ENCODE results near the gene SMARCC1.

SMARCC1 gene

DNA sequence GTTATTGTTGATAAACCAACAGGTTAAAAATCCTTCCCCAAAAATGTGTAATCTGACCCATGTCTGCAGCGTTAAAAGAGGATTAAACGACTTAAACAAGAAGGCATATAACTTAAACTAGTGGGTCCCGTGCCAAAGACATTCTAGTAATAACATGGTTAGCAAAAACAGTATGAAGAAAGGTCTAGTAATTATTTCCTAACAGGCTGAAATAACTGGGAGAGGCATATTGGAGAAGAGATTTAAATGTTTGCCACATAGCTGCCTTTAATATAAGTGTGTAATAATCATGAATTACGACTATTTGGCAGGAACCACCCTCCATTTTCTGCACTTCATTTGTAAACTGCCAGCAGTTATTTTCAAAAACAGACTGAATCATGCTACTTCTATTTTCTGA, 135.3 kb downstream of the SMARCC1 start:
- Histone ChIP-seq H3K4me3 (replicated peaks; ENCODE audit: insufficient read depth, low read length) (no peak overlapping the region), H3K27me3 (ENCODE audit: insufficient read depth, poor library complexity, severe bottlenecking) (no peaks in the 10 kb centered on the region), H3K27ac (replicated peaks) (no peak overlapping the region)
- no peak for TF ChIP-seq GABPA (IDR thresholded peaks at IDR 0.05; ENCODE audit: low read depth)
- TF ChIP-seq, protein P1, sequence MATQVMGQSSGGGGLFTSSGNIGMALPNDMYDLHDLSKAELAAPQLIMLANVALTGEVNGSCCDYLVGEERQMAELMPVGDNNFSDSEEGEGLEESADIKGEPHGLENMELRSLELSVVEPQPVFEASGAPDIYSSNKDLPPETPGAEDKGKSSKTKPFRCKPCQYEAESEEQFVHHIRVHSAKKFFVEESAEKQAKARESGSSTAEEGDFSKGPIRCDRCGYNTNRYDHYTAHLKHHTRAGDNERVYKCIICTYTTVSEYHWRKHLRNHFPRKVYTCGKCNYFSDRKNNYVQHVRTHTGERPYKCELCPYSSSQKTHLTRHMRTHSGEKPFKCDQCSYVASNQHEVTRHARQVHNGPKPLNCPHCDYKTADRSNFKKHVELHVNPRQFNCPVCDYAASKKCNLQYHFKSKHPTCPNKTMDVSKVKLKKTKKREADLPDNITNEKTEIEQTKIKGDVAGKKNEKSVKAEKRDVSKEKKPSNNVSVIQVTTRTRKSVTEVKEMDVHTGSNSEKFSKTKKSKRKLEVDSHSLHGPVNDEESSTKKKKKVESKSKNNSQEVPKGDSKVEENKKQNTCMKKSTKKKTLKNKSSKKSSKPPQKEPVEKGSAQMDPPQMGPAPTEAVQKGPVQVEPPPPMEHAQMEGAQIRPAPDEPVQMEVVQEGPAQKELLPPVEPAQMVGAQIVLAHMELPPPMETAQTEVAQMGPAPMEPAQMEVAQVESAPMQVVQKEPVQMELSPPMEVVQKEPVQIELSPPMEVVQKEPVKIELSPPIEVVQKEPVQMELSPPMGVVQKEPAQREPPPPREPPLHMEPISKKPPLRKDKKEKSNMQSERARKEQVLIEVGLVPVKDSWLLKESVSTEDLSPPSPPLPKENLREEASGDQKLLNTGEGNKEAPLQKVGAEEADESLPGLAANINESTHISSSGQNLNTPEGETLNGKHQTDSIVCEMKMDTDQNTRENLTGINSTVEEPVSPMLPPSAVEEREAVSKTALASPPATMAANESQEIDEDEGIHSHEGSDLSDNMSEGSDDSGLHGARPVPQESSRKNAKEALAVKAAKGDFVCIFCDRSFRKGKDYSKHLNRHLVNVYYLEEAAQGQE (IDR thresholded peaks at IDR 0.05; ENCODE audit: insufficient replicate concordance, low read depth), result no peak
- TF ChIP-seq POLR2AphosphoS5 (IDR thresholded peaks at IDR 0.05; ENCODE audit: low read depth), result no peak
- TF ChIP-seq, protein P2, sequence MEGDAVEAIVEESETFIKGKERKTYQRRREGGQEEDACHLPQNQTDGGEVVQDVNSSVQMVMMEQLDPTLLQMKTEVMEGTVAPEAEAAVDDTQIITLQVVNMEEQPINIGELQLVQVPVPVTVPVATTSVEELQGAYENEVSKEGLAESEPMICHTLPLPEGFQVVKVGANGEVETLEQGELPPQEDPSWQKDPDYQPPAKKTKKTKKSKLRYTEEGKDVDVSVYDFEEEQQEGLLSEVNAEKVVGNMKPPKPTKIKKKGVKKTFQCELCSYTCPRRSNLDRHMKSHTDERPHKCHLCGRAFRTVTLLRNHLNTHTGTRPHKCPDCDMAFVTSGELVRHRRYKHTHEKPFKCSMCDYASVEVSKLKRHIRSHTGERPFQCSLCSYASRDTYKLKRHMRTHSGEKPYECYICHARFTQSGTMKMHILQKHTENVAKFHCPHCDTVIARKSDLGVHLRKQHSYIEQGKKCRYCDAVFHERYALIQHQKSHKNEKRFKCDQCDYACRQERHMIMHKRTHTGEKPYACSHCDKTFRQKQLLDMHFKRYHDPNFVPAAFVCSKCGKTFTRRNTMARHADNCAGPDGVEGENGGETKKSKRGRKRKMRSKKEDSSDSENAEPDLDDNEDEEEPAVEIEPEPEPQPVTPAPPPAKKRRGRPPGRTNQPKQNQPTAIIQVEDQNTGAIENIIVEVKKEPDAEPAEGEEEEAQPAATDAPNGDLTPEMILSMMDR (IDR thresholded peaks at IDR 0.05; ENCODE audit: insufficient read depth, low read length), result no peak
- no peak for TF ChIP-seq SPI1 (IDR thresholded peaks at IDR 0.05; ENCODE audit: borderline replicate concordance, low read depth)
- DNase-seq (ENCODE audit: low read depth in 1 of 2, low spot score in 1 of 2), result no peak

DNA sequence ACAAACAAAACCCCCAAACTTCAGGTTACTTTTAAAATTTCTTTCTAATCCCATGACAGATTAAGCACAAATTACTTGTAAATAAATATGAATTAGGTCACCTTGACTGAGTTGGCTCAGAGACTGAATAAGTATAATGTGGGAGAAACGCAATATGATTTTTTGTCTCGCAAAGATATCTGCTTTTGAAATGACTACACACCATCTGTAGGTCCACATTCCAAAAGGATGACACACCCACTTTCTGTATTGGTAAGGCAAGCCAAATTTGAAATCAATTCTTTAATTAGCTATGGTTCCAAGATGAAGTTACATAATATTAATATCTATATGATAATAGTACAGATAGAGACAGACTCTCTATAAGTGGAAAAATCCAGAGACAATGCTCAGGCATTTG, 136.1 kb downstream of the SMARCC1 start:
- TF ChIP-seq POLR2AphosphoS5 (IDR thresholded peaks at IDR 0.05; ENCODE audit: low read depth) (no peak), SPI1 (IDR thresholded peaks at IDR 0.05; ENCODE audit: borderline replicate concordance, low read depth) (no peak), GABPA (IDR thresholded peaks at IDR 0.05; ENCODE audit: low read depth) (no peak)
- TF ChIP-seq, protein P1 (IDR thresholded peaks at IDR 0.05; ENCODE audit: insufficient replicate concordance, low read depth), result no peak
- TF ChIP-seq, protein P2 (IDR thresholded peaks at IDR 0.05; ENCODE audit: insufficient read depth, low read length), result no peak
- Histone ChIP-seq H3K27ac (replicated peaks) (no peak overlapping the region), H3K27me3 (ENCODE audit: insufficient read depth, poor library complexity, severe bottlenecking) (no peaks in the 10 kb centered on the region), H3K4me3 (replicated peaks; ENCODE audit: insufficient read depth, low read length) (no peak overlapping the region)
- DNase-seq (ENCODE audit: low read depth in 1 of 2, low spot score in 1 of 2), result no peak

DNA sequence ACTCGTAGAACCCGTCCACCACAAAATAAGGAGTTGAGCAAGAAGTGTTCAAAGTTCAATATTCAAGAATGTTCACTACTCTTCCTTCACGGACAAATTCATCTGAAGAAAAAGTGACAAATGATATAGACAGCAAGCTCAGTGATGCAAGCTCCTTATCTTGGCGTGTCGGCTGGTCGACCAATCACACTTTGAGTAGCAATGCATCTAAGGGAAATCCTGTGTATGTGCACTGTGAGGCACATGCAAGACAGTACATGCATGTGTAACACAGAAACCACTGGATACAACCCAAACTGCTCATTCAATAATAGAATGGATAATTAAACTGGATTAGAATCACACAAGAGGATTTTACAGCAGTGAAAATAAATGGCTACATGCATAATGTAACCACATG, 138.6 kb downstream of the SMARCC1 start:
- DNase-seq (ENCODE audit: low read depth in 1 of 2, low spot score in 1 of 2), result no peak
- H3K27ac ChIP-seq (replicated peaks), result no peak overlapping the region
- H3K4me3 ChIP-seq (replicated peaks; ENCODE audit: insufficient read depth, low read length), result no peak overlapping the region
- TF ChIP-seq GABPA (IDR thresholded peaks at IDR 0.05; ENCODE audit: low read depth) (no peak), POLR2AphosphoS5 (IDR thresholded peaks at IDR 0.05; ENCODE audit: low read depth) (no peak)
- TF ChIP-seq, protein P1 (IDR thresholded peaks at IDR 0.05; ENCODE audit: insufficient replicate concordance, low read depth), result no peak
- TF ChIP-seq, protein P2 (IDR thresholded peaks at IDR 0.05; ENCODE audit: insufficient read depth, low read length), result no peak
- no peaks in the 10 kb centered on the region for H3K27me3 ChIP-seq (ENCODE audit: insufficient read depth, poor library complexity, severe bottlenecking)

Data from HL-60 (cell line).